Activated gamma-delta T cell treated with Interleukin-2 at 50 U/mL for 16 hours (primary cell): Measurements from ENCODE around the gene AKIRIN1.
"Not testable (repeated sequence)": the region's sequence is repeated elsewhere in the genome, so short reads cannot be mapped to it uniquely, and the experiment has no call there.

Experiments used
- DNase-seq: peaks from one replicate; pipeline ENCODE4 v3.0.0-alpha.2; 2020

Gene AKIRIN1

GRCh38 chr1:38990738-38991637 lies at the start of gene AKIRIN1:
Gene AKIRIN1 (plus strand): TSS chr1:38991276. CDS start chr1:38991381, 105 bp downstream.
- DNase-seq: peak; percentile 94

GRCh38 chr1:38941527-38942019 lies 49.5 kb upstream of the AKIRIN1 start, which contains the start of gene RHBDL2:
Gene RHBDL2 (minus strand): TSS chr1:38941830. CDS start chr1:38919212, 22,618 bp downstream.
- DNase-seq: no peak

- DNase-seq: no peak
These were observed 48.2 kb upstream of the AKIRIN1 start for GRCh38 chr1:38942664-38943428.

- no peak for DNase-seq
These were observed 46.5 kb upstream of the AKIRIN1 start for GRCh38 chr1:38944547-38944946.

GRCh38 chr1:38950553-38950952 lies 40.5 kb upstream of the AKIRIN1 start:
- DNase-seq: no peak

- no peak for DNase-seq
These were observed 37.6 kb upstream of the AKIRIN1 start for GRCh38 chr1:38953433-38953860.

- no peak for DNase-seq
These were observed 32.1 kb upstream of the AKIRIN1 start for GRCh38 chr1:38958967-38959366.

GRCh38 chr1:38962113-38962512 lies 29.0 kb upstream of the AKIRIN1 start:
- DNase-seq: no peak

GRCh38 chr1:38962560-38962959 lies 28.5 kb upstream of the AKIRIN1 start:
- DNase-seq: no peak

GRCh38 chr1:38964140-38964548 lies 26.9 kb upstream of the AKIRIN1 start:
- DNase-seq: peak; percentile 4

- DNase-seq: not testable (repeated sequence)
These were observed 17.9 kb upstream of the AKIRIN1 start for GRCh38 chr1:38973145-38973544.

- no peak for DNase-seq
These were observed 17.2 kb upstream of the AKIRIN1 start for GRCh38 chr1:38973659-38974437.

- peak; percentile 69 for DNase-seq
These were observed 13.5 kb upstream of the AKIRIN1 start for GRCh38 chr1:38977399-38978244.

GRCh38 chr1:38978245-38978542 lies 12.9 kb upstream of the AKIRIN1 start:
- DNase-seq: peak; percentile 6

GRCh38 chr1:38979380-38979779 lies 11.7 kb upstream of the AKIRIN1 start:
- DNase-seq: not testable (repeated sequence)

- DNase-seq: no peak
These were observed 1.1 kb upstream of the AKIRIN1 start for GRCh38 chr1:38989979-38990378.

- no peak for DNase-seq
These were observed 714 bp upstream of the AKIRIN1 start for GRCh38 chr1:38990386-38990737.

- DNase-seq: no peak
These were observed 749 bp downstream of the AKIRIN1 start for GRCh38 chr1:38991638-38992411.

- DNase-seq: no peak
These were observed 1.5 kb downstream of the AKIRIN1 start for GRCh38 chr1:38992412-38993111.

GRCh38 chr1:38994196-38994595 lies 3.1 kb downstream of the AKIRIN1 start:
- DNase-seq: no peak
